HL-60 (cell line): Measurements from ENCODE around the gene OR10W1.

ENCODE experiments used
- POLR2AphosphoS5 ChIP-seq: IDR thresholded peaks from 2 replicates; pipeline ENCODE4 v1.6.1; 2012; ENCODE audit warnings: low read depth
- REST ChIP-seq: IDR thresholded peaks from 2 replicates; pipeline ENCODE4 v1.6.1; 2012; ENCODE audit warnings: low read depth; ENCODE audit not compliant: insufficient replicate concordance
- SPI1 ChIP-seq: IDR thresholded peaks from 2 replicates; pipeline ENCODE4 v1.6.1; 2012; ENCODE audit warnings: low read depth, mild to moderate bottlenecking, borderline replicate concordance
- TF ChIP-seq, protein P1 (sequence below): IDR thresholded peaks from one replicate; pipeline ENCODE4 v1.5.1; 2011; ENCODE audit warnings: low read length, control low read depth, inconsistent platforms; ENCODE audit not compliant: insufficient read depth

DNA sequence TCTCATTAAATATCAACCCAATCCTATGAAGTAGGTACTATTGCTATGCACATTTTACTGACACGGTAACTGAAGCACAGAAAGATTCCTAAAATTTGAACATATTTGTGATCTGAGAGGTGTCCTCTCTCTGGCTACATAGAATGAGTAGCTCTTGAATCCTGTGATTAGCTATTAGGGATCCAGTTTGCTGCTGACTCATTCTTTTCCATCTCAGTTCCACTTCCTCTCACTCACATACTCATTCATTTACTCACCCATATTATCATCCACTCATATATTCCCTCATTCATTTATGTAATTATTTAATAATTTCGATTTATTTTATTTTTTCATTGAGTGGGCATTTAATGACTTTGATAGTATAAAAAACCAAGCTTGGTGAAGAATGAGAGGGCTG, 48.1 kb upstream of the OR10W1 start:
- TF ChIP-seq, protein P1, sequence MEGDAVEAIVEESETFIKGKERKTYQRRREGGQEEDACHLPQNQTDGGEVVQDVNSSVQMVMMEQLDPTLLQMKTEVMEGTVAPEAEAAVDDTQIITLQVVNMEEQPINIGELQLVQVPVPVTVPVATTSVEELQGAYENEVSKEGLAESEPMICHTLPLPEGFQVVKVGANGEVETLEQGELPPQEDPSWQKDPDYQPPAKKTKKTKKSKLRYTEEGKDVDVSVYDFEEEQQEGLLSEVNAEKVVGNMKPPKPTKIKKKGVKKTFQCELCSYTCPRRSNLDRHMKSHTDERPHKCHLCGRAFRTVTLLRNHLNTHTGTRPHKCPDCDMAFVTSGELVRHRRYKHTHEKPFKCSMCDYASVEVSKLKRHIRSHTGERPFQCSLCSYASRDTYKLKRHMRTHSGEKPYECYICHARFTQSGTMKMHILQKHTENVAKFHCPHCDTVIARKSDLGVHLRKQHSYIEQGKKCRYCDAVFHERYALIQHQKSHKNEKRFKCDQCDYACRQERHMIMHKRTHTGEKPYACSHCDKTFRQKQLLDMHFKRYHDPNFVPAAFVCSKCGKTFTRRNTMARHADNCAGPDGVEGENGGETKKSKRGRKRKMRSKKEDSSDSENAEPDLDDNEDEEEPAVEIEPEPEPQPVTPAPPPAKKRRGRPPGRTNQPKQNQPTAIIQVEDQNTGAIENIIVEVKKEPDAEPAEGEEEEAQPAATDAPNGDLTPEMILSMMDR = no peak
- TF ChIP-seq REST (no peak), POLR2AphosphoS5 (no peak), SPI1 (no peak)
